ENCODE data around the gene SLC44A2. TPM values are rescaled to one million over a fixed set of nuclear protein-coding genes. Genes with fewer than 3 reads are reported as not detected.
A peak's percentile ranks its signal among the peaks of the same experiment; 100 is the strongest.

SLC44A2 gene
- total and polyA plus RNA-seq, 2 experiments from 2014 or later: 43.2 to 65.0 TPM

DNA sequence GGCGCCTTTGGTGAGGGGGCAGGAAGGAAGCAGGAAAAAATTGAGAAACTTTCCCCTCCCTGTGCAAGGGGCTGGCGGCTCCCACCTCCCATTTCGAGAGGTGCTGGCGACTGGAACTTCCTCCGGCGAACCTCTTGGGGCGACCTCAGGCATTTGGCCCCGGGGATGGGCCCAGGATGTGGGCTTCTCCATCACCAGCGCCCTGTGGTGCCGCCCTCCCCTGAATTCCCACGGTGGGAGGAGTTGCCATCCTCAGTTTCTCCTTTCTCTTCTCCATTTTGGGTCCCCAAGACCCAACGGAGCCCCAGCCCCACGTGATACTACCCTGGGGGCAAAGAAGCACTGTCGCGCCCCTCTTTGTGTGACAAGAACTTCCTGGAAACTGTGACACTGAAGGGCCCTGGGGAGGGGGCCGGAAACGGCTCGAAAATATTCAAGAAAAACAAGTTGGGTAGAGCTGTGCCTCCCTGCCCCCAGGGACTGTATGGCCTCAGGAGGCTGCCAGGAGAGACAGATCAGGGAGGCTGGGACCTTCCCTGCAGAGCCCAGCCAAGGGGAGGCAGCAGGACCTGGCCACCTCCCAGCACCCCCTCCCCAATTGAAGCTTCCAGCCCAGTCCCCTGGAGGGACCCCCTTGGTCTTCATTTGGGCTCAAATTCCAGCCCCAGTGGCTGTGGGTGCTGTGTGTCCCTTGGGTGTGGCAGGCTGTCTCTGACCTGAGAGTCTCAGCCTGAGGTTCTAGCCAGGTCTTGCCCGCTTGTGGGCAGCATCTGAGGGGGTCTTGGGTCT, 22.1 kb upstream of the SLC44A2 start:
- Histone ChIP-seq H4K20me1 (replicated peaks; ENCODE audit: insufficient read depth) (no peaks in the 10 kb centered on the region), H2AFZ (peak overlapping the region; percentile 91), H3K36me3 (ENCODE audit: insufficient read depth) (no peaks in the 10 kb centered on the region), H3K4me2 (peak overlapping the region; percentile 100), H3K4me3 (peak overlapping the region; percentile 93), H3K79me2 (replicated peaks; ENCODE audit: insufficient read depth) (peaks cover 13% of the 10 kb centered on the region), H3K4me1 (ENCODE audit: insufficient read depth) (peaks cover 12% of the 10 kb centered on the region), H3K27me3 (ENCODE audit: insufficient read depth) (no peaks in the 10 kb centered on the region), H3K9me2 (ENCODE audit: insufficient read depth) (no peaks in the 10 kb centered on the region), H3K27ac (ENCODE audit: low read depth) (peak overlapping the region; percentile 68; the same call in 1 of the 2 replicates), H3F3A (replicated peaks; ENCODE audit: low read depth) (peaks cover 19% of the 10 kb centered on the region; the same call in 1 of the 2 replicates)
- H3K27me3 Mint-ChIP-seq (ENCODE audit: insufficient read depth, low read depth, poor library complexity): peaks cover 4% of the 10 kb centered on the region
- peaks cover 17% of the 10 kb centered on the region for H3K4me1 Mint-ChIP-seq
- H3K36me3 Mint-ChIP-seq (ENCODE audit: low read depth): no peaks in the 10 kb centered on the region; the same call in 2 of the 3 replicates
- peak; percentile 59 for ATAC-seq
- H3K9me3 Mint-ChIP-seq: no peaks in the 10 kb centered on the region
- H3K4me3 Mint-ChIP-seq: peak overlapping the region; percentile 83
- peak overlapping the region; percentile 25; the same call in 1 of the 2 replicates for H3K27ac Mint-ChIP-seq
- no peak for TF ChIP-seq NANOG (IDR thresholded peaks at IDR 0.05; ENCODE audit: borderline replicate concordance)
- TF ChIP-seq, protein P1, sequence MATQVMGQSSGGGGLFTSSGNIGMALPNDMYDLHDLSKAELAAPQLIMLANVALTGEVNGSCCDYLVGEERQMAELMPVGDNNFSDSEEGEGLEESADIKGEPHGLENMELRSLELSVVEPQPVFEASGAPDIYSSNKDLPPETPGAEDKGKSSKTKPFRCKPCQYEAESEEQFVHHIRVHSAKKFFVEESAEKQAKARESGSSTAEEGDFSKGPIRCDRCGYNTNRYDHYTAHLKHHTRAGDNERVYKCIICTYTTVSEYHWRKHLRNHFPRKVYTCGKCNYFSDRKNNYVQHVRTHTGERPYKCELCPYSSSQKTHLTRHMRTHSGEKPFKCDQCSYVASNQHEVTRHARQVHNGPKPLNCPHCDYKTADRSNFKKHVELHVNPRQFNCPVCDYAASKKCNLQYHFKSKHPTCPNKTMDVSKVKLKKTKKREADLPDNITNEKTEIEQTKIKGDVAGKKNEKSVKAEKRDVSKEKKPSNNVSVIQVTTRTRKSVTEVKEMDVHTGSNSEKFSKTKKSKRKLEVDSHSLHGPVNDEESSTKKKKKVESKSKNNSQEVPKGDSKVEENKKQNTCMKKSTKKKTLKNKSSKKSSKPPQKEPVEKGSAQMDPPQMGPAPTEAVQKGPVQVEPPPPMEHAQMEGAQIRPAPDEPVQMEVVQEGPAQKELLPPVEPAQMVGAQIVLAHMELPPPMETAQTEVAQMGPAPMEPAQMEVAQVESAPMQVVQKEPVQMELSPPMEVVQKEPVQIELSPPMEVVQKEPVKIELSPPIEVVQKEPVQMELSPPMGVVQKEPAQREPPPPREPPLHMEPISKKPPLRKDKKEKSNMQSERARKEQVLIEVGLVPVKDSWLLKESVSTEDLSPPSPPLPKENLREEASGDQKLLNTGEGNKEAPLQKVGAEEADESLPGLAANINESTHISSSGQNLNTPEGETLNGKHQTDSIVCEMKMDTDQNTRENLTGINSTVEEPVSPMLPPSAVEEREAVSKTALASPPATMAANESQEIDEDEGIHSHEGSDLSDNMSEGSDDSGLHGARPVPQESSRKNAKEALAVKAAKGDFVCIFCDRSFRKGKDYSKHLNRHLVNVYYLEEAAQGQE (IDR thresholded peaks at IDR 0.05; ENCODE audit: unreplicated experiment): no peak
- no peak for TF ChIP-seq JUNB (IDR thresholded peaks at IDR 0.05; ENCODE audit: unreplicated experiment)
- TF ChIP-seq EZH2 (IDR thresholded peaks at IDR 0.05; ENCODE audit: low read depth, unreplicated experiment): no peak
- TF ChIP-seq, protein P2, sequence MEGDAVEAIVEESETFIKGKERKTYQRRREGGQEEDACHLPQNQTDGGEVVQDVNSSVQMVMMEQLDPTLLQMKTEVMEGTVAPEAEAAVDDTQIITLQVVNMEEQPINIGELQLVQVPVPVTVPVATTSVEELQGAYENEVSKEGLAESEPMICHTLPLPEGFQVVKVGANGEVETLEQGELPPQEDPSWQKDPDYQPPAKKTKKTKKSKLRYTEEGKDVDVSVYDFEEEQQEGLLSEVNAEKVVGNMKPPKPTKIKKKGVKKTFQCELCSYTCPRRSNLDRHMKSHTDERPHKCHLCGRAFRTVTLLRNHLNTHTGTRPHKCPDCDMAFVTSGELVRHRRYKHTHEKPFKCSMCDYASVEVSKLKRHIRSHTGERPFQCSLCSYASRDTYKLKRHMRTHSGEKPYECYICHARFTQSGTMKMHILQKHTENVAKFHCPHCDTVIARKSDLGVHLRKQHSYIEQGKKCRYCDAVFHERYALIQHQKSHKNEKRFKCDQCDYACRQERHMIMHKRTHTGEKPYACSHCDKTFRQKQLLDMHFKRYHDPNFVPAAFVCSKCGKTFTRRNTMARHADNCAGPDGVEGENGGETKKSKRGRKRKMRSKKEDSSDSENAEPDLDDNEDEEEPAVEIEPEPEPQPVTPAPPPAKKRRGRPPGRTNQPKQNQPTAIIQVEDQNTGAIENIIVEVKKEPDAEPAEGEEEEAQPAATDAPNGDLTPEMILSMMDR (conservative IDR thresholded peaks at IDR 0.05; ENCODE audit: low read depth in 2 of 2): no peak
- no peak for TF ChIP-seq STAT1 (IDR thresholded peaks at IDR 0.05; ENCODE audit: unreplicated experiment)
- no peak for TF ChIP-seq ZNF331 (CRISPR knock-in tag; IDR thresholded peaks at IDR 0.05; ENCODE audit: low read depth)
- TF ChIP-seq EZH2phosphoT487 (IDR thresholded peaks at IDR 0.05; ENCODE audit: unreplicated experiment): no peak
- no peak for TF ChIP-seq CREB1 (CRISPR knock-in tag; IDR thresholded peaks at IDR 0.05; ENCODE audit: low read depth)
- TF ChIP-seq, protein P3, sequence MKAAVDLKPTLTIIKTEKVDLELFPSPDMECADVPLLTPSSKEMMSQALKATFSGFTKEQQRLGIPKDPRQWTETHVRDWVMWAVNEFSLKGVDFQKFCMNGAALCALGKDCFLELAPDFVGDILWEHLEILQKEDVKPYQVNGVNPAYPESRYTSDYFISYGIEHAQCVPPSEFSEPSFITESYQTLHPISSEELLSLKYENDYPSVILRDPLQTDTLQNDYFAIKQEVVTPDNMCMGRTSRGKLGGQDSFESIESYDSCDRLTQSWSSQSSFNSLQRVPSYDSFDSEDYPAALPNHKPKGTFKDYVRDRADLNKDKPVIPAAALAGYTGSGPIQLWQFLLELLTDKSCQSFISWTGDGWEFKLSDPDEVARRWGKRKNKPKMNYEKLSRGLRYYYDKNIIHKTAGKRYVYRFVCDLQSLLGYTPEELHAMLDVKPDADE (IDR thresholded peaks at IDR 0.05): no peak
- TF ChIP-seq POLR2AphosphoS5 (IDR thresholded peaks at IDR 0.05; ENCODE audit: low read depth): no peak
- TF ChIP-seq ZNF114 (CRISPR knock-in tag; IDR thresholded peaks at IDR 0.05): no peak
- TF ChIP-seq, protein P4, sequence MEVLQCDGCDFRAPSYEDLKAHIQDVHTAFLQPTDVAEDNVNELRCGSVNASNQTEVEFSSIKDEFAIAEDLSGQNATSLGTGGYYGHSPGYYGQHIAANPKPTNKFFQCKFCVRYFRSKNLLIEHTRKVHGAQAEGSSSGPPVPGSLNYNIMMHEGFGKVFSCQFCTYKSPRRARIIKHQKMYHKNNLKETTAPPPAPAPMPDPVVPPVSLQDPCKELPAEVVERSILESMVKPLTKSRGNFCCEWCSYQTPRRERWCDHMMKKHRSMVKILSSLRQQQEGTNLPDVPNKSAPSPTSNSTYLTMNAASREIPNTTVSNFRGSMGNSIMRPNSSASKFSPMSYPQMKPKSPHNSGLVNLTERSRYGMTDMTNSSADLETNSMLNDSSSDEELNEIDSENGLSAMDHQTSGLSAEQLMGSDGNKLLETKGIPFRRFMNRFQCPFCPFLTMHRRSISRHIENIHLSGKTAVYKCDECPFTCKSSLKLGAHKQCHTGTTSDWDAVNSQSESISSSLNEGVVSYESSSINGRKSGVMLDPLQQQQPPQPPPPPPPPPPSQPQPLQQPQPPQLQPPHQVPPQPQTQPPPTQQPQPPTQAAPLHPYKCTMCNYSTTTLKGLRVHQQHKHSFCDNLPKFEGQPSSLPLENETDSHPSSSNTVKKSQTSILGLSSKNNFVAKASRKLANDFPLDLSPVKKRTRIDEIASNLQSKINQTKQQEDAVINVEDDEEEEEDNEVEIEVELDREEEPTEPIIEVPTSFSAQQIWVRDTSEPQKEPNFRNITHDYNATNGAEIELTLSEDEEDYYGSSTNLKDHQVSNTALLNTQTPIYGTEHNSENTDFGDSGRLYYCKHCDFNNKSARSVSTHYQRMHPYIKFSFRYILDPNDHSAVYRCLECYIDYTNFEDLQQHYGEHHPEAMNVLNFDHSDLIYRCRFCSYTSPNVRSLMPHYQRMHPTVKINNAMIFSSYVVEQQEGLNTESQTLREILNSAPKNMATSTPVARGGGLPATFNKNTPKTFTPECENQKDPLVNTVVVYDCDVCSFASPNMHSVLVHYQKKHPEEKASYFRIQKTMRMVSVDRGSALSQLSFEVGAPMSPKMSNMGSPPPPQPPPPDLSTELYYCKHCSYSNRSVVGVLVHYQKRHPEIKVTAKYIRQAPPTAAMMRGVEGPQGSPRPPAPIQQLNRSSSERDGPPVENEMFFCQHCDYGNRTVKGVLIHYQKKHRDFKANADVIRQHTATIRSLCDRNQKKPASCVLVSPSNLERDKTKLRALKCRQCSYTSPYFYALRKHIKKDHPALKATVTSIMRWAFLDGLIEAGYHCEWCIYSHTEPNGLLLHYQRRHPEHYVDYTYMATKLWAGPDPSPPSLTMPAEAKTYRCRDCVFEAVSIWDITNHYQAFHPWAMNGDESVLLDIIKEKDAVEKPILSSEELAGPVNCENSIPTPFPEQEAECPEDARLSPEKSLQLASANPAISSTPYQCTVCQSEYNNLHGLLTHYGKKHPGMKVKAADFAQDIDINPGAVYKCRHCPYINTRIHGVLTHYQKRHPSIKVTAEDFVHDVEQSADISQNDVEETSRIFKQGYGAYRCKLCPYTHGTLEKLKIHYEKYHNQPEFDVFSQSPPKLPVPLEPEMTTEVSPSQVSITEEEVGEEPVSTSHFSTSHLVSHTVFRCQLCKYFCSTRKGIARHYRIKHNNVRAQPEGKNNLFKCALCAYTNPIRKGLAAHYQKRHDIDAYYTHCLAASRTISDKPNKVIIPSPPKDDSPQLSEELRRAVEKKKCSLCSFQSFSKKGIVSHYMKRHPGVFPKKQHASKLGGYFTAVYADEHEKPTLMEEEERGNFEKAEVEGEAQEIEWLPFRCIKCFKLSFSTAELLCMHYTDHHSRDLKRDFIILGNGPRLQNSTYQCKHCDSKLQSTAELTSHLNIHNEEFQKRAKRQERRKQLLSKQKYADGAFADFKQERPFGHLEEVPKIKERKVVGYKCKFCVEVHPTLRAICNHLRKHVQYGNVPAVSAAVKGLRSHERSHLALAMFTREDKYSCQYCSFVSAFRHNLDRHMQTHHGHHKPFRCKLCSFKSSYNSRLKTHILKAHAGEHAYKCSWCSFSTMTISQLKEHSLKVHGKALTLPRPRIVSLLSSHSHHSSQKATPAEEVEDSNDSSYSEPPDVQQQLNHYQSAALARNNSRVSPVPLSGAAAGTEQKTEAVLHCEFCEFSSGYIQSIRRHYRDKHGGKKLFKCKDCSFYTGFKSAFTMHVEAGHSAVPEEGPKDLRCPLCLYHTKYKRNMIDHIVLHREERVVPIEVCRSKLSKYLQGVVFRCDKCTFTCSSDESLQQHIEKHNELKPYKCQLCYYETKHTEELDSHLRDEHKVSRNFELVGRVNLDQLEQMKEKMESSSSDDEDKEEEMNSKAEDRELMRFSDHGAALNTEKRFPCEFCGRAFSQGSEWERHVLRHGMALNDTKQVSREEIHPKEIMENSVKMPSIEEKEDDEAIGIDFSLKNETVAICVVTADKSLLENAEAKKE (CRISPR knock-in tag; IDR thresholded peaks at IDR 0.05): no peak
- DNase-seq (ENCODE audit: low spot score): peak; percentile 56
